Left forelimb (tissue), 1 donor: ENCODE measurements around the gene UBL4A.

ENCODE experiments used
- DNase-seq: peaks from one replicate; pipeline ENCODE4 v3.0.0-alpha.2; 2018; ENCODE audit warnings: low spot score

UBL4A gene

GRCh38 chrX:154462396-154462795 lies 24.0 kb downstream of the UBL4A start:
- DNase-seq: no peak

DNA sequence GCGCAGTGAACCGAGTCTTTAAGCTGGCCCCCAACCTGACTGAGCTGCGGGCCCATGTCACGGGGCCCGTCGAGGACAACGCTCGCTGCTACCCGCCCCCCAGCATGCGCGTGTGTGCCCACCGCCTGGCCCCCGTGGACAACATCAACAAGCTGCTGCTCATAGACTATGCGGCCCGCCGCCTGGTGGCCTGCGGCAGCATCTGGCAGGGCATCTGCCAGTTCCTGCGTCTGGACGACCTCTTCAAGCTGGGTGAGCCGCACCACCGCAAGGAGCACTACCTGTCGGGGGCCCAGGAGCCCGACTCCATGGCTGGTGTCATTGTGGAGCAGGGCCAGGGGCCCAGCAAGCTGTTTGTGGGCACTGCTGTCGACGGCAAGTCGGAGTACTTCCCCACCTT lies 26.1 kb downstream of the UBL4A start:
- DNase-seq: no peak

DNA sequence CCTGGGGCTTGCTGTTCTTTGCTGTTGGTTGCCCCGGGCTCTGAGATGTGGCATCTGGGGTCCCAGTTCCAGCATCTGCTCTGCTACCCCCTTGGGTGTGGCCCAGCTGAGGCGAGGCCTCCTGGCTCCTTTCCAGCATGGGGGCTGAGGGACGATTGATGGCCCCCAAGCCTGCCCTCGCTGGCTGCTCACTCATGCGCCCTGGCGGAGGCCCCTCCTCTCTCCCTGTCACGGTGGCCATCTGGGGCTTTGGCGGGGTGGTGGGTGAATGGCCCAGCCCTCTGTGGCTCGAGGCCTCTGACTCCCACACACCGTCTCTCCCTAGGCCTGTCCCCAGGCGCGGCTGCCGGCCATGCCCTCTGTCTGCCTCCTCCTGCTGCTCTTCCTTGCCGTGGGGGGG lies 26.6 kb downstream of the UBL4A start:
- no peak for DNase-seq

GRCh38 chrX:154458954-154459778 lies 27.2 kb downstream of the UBL4A start:
- DNase-seq: no peak

- peak; percentile 70 for DNase-seq
Measured at GRCh38 chrX:154458116-154458953, 28.1 kb downstream of the UBL4A start, which contains the start of gene PLXNA3. PLXNA3 (plus strand) TSS chrX:154458281; CDS start chrX:154460184, 1,903 bp downstream.

DNA sequence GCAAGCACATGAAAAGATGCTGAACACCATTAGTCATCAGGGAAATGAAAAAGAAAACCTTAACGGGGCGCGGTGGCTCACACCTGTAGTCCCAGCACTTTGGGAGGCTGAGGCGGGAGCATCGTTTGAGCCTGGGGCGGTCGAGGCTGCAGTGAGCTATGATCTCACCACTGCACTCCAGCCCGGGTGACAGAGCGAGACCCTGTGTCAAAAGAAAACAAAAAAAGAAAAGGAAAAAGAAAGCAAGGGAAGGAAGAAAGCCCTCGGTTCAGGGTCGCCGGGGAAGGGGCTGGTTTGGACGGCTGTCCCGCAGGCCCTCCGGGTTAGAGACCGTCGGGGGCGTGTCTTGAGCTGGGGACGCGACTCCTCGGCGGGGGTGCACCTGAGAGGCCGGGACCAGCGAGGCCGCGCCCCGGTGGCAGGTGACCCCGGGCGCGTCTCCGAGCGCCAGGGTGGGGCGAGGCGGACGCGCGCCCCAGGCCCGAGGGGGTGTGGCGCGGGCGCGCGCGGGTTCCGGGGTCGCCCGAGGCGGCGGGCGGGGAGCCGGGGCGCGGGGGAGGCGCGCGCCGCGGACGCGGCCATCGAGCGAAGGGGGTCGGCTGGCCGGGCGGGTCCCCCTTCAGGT lies 28.8 kb downstream of the UBL4A start:
- DNase-seq: no peak

DNA sequence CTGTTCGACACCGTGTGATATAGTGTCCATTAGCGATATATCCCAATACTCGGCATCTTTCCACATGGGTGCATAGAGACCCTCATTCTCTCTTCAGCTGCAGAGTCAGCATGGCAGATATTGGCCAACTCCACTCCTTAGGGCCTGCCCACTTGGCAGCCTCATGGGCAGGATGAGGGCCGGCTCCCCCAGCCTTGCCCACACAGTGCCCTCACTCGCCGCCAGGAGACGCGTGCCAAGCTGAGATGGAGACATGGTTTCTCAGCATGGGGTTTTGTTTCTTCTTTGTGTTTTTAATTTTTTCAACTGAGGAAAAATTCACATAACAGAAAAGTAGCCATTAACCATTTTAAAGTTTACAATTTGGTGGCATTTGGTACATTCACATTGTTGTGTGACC lies 33.6 kb downstream of the UBL4A start:
- DNase-seq: no peak

- DNase-seq: no peak
Measured at GRCh38 chrX:154450312-154450711, 36.1 kb downstream of the UBL4A start.

GRCh38 chrX:154449618-154450017 lies 36.8 kb downstream of the UBL4A start:
- DNase-seq: no peak

DNA sequence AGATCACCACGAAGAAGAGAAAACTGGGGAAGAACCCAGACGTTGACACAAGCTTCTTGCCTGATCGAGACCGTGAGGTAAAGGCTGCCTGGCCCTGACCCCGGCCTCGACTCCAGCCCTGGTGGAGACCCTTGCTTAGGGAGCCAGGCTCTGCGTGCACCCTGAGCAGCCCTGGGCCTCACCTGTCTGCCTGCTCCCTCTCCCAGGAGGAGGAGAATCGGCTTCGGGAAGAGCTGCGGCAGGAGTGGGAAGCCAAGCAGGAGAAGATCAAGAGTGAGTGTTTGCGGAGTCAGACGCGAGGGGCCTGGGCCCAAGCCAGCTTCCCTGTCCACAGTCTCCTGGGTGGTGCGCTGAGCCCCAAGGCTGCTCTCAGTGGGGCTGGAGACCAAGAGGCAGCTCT lies 37.9 kb downstream of the UBL4A start:
- DNase-seq: no peak

DNA sequence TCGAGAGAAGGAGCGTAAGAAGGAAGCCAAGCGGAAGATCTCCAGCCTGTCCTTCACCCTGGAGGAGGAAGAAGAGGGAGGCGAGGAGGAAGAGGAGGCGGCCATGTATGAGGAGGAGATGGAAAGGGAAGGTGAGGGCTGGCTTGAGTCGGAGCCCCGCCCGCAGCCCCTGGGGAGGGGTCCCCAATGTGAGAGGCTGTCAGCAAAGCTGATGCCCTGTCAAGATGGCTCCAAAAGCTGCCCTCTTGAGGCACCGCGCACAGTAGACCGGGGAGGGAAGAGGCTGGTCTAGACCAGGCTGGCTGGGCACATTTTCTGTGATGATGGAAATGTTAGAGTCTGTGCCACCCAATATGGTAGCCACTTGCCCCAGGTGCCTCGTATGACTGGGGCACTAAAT lies 40.0 kb downstream of the UBL4A start:
- no peak for DNase-seq

- no peak for DNase-seq
Measured at GRCh38 chrX:154445776-154446175, 40.6 kb downstream of the UBL4A start.

- DNase-seq: no peak
Measured at GRCh38 chrX:154444755-154445246, 41.6 kb downstream of the UBL4A start.

- peak; percentile 81 for DNase-seq
Measured at GRCh38 chrX:154443992-154444754, 42.2 kb downstream of the UBL4A start, which contains the start of gene FAM50A. FAM50A (plus strand) TSS chrX:154444141; CDS start chrX:154444236, 95 bp downstream.

DNA sequence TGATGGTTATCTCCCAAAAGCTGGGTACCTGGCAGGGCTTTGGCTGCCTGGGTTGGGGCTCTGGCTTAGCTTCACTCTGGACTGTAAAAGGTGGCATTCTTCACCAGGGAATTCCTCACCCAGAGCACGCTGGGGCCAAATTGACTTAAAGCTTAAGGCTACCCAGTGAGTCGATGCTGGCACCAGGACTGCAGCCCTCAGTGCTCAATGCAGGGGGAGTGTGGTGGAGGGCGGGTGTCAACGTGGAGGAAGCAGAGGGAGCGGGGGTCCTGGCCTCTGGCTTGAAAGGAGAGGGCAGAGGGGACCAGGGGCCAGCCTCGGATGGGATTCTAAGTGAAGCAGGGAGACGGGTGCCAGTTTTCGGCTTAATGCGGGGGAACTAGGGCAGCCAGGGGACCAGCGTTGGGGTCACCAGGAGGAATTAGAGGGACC lies 42.9 kb downstream of the UBL4A start:
- no peak for DNase-seq

DNA sequence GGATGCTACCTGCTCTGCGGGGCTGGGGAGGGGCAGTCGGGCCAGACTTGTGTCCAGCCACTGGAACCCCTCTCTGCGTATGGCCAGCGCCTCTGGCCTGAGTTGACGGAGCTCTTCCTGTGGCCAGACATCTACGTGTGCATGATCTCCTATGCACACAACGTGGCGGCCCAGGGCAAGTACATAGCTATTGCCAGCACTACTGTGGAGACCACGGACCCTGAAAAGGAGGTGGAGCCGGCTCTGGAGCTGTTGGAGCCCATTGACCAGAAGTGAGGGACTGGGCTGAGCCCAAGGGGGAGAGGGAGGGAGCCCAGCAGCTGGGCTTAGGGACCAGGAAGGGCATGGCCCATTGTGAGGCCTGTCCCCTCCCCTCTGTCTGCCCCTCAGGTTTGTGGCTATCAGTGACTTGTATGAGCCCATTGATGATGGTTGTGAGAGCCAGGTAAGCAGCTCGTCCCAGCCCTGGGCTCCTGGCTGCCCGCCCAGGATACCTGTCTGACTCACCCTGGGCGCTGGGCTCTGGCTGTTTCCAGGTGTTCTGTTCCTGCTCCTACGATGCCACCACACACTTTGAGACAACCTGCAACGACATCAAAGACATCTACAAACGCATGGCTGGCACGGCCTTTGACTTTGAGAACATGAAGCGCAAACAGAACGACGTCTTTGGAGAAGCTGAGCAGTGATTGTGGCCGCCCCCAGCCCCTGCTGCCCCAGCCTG lies 44.3 kb downstream of the UBL4A start:
- DNase-seq: no peak

GRCh38 chrX:154441564-154441963 lies 44.9 kb downstream of the UBL4A start:
- DNase-seq: no peak

DNA sequence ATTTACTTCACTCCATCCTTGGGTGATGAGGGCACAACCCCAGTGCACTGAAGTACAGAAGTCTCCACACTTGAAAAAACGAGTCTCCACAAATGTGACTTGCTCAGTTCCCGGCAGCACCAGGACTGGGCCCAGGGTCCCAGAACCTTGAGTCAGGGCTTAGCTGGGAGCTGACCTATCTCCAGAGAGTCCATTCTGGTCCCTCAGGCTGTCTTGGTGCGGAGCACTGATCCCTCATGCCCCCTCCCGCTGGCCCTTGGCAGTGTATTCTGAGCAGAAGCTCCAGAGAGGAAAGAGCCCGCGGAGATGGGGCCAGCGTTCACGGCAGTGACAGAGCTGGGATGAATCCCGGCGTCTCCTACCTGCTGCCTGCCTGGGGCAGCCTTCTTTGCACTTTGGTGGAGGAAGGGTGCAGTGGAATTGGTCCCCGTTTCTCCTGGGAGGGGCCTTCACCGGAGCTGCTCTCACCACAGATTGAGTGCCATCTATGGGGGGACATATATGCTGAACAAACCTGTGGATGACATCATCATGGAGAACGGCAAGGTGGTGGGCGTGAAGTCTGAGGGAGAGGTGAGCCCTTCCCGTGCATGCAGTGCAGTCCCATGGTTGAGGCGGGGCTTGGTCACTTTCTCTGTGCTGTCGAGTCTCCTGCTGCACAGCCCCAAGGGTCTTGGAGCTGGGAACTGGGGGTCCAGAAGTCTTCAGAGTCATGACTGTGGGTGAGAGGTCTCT lies 45.6 kb downstream of the UBL4A start:
- DNase-seq: no peak

DNA sequence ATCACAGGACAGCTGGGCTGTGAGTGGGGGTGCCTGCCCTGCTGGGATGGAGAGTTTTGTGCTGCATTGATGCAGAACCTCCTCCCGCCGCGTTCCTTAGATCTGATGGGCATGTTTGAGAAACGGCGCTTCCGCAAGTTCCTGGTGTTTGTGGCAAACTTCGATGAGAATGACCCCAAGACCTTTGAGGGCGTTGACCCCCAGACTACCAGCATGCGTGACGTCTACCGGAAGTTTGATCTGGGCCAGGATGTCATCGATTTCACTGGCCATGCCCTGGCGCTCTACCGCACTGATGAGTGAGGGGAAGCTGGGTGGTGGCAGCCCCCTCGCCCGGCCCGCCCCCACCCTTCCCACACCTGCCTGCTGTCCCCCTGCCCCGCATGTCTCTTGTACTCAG lies 46.6 kb downstream of the UBL4A start:
- peak; percentile 6 for DNase-seq
